CD4-positive, alpha-beta T cell treated with Interleukin-12 subunit alpha and Interleukin-12 subunit beta, for 1 hour (primary cell): ENCODE data around the gene GMDS.

ENCODE experiments used
- DNase-seq: peaks from one replicate; pipeline ENCODE4 v3.0.0-alpha.2; 2020

GMDS gene

GRCh38 chr6:1787894-1788293 is 457.5 kb downstream of the GMDS start:
- no peak for DNase-seq

GRCh38 chr6:1786455-1787453 is 458.7 kb downstream of the GMDS start:
- DNase-seq, result no peak

GRCh38 chr6:1784422-1784884 is 461.0 kb downstream of the GMDS start:
- no peak for DNase-seq

- no peak for DNase-seq
Measured at GRCh38 chr6:1781817-1782184, 463.6 kb downstream of the GMDS start.

DNA sequence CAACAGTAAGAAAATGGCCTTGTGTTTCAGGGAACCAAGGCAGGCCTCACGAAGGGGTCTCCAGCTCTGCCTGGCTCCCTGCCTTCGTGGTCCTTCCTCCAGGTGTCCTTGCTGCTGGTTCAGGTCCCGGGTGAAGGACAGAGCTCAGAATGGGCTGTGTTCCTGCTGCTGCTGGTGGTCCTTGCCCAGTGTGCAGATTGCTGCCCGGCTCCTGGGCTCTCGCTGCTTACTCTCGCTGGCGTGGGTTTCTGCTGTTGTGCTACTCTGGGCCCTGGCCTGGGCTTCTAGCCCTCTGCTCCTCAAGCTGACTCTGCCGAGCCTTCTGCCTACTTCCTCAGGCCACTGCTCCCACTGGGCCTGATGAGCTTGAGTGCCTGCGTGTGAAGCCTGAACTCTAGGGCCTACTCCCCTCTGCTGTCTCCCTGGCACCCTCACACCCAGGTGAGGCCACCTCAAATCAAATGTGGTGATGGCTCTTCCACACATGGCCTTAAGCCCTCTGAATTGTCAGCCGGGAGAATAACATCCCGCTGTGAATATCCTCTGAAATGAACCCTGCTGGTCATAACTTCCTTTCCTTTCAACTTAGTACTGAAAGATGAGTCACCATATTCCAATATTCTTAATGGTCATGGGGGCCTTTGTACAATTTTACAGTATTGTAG is 464.1 kb downstream of the GMDS start:
- DNase-seq, result no peak

- DNase-seq, result no peak
Measured at GRCh38 chr6:1780251-1780867, 465.0 kb downstream of the GMDS start.

DNA sequence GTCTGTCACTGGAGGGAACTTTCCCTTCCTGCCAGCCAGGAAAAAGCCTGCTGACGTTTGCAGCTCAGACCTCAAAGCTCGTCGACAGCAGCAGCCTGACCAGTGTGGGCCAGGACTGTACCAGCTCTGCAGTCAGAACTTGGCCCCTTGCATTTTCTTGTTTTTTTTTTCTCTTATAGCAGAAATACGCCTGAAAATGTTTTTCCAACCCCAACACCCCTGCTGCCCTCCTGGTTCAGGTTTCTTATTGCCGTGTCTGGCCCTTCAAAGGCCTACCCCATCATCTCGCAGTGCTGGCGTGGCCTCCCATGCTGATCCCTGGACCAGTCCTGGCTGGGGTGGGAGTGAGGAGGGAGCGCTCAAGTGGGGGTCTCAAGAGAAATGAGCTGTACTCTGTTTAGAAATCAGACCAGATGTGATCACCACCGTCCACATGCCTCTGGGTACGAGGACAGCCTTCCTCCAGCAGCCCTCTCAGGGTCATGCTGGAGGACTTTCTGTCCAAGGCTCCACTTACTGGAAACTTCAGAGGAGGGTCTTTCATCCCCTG is 466.6 kb downstream of the GMDS start:
- DNase-seq, result no peak

- DNase-seq, result no peak
Measured at GRCh38 chr6:1777921-1778685, 467.3 kb downstream of the GMDS start.

DNA sequence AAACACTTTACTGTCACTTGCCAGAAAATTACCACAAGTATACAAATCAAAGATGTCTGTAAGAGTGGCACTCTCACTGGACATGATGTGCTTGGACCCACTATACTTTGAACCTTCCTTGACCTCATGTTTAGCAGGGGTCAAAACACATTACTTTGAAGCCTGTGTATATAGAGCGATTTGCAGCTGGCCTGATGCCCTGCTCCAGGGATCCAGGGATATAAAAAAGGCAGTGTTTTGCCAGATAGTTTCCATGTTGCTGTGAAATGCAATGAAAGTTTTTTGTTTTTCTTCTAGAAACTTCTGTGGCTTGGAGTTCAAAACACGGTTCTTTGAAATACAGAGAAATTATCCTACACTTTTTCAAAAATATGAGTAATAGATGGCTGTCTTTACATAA is 470.0 kb downstream of the GMDS start:
- no peak for DNase-seq

DNA sequence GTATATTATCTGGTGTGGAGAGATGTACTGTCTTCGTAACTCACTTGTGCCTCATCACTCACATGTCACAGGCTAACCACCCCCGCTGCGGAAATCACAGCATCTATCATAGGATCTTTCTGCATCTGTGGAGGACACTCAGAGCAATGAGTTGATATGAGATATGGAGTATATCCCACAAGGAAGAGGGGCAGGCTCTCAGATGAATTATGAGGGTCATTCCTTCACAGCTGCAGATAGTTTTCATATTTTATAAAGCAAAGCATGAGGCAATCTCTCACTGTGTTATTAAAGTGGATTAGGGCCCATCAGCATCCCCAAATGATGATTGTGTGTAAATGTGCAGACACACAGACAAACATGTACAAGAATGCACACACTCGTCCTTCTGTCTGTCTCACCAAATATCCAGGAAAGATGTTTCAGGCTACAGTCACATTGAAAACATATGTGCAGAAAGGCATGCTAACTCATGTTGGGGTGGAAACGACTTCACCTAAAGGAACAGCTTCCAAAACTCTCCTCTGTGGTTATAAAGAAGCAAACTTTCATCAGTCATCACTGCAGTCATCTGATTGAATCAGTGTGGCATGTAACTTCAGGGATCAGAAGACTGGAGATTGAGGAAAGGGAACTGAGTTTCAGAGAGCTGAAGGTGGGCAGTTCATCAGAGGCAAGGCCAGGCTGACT is 471.0 kb downstream of the GMDS start:
- DNase-seq, result no peak

- DNase-seq, result no peak
Measured at GRCh38 chr6:1773700-1774099, 471.7 kb downstream of the GMDS start.

- DNase-seq, result no peak
Measured at GRCh38 chr6:1770968-1771723, 474.3 kb downstream of the GMDS start.

- peak; percentile 16 for DNase-seq
Measured at GRCh38 chr6:1770435-1770843, 475.0 kb downstream of the GMDS start.

DNA sequence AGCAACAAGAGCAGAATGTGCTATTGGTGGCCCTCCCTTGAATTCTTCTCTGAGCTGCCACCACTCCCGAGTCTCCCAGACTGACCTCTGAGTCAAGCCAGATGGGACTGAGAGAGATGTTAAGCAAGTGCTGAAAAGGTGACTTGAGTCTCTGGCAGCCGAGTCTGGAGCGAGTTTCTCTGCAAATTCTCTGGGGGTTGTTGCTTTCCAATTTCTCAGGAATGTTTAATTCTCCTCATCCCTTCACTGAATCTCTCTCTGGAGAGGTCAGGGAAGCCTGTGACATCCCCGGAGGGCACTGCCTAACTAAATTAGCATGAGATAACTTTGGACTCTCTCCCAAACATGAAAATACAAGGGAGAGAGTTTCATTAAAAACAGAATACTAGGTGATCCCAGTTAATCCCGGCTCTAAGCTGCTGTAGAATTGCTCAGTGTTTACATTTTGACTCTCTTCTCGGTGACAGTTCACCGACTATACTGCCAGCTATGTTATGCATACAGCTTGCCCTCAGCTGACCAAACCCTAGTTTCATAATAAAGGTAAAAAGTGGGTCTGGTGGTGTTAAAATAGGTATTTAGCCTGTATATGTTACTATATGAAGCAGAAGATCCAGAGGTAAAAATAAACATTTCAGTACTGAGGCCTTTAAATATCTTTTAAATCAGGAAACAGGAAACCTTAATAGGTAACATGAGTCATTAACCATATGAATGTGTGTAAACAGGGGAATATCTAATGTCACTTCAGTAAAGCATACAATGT is 477.7 kb downstream of the GMDS start:
- no peak for DNase-seq

DNA sequence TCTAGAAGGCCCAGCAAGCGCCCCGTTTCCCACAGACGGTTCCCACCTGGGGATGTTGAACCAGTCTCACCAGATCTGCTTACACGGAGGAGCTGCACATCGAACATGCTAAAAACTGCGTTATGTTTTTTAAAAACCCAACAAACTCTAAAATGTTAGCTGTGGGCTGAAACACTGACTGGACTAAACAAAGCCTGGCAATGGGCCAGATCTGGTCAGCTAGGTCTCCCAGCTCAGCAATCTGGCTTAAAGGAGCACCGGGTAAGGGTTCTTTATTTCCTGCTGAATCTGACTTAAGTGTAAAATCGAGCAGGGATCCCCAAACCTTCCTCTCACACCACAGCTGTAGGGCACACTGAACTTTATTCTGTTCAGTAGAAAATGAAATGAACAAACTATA is 478.8 kb downstream of the GMDS start:
- DNase-seq, result no peak

DNA sequence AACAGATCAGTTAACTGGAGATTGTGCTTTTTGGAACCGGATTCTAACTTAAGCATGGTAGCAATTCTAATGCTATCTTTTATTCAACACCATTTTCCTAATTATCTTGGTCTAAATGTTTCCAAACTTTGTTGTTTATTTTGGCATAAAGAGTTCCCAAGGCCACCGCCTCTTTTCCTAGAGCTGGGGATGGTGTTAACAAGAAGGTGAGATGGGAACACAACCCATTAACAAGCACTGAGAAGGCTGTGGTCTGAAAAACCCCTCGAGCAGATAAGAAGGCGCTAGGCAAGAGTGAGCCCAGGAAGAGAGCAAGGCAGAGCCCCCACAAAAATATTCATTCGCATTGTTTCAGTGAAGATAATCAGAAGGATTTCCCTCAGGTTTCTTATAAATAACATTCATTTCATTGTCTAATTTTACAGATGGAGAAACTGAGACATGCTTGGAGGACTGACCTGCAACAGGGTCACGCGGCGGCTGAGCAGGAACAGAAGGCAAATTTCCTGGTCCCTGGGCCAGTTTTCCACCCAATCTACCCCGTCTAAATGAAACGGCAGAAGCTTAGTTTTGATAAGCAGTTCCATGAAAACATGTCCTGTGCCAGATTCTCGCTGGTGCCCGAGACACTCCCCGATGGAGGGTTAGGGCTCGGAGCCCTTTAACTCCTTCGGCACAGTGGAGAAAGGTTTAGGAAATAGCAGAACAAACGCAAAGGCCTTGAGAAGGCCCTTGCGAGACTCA is 480.1 kb downstream of the GMDS start:
- DNase-seq, result no peak

DNA sequence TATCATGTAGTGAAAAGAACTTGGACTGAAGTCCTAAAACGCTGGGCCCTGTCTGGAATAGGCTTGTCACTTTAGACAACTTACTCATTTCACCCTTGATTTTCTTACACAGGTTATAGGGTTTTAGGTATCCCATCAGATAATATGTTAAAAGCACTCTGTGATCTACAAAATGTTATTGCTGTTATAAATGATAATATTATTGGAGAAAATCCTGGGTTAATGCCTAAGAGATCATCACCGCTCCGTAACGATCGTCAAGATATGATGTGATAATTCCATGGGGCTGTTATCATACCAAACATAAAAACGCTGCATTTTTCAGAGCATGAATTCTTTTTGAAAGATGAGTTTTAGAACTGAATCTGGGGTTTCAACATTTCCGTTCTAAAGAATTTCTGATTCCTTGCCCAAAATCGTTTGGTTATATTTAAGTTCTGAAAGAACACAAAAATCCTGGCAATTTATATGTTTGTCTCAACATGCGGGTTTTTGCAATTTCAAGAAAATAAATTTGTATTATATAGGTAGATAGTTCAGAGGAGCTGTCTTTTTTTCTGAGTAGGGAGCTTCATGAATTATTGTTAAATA is 480.9 kb downstream of the GMDS start:
- no peak for DNase-seq

- DNase-seq, result no peak
Measured at GRCh38 chr6:1763404-1763803, 482.0 kb downstream of the GMDS start.

- no peak for DNase-seq
Measured at GRCh38 chr6:1762203-1762602, 483.2 kb downstream of the GMDS start.
